Fibroblast of lung (primary cell): ENCODE data around the gene LMNA. TPM values are rescaled to one million over a fixed set of nuclear protein-coding genes. Genes with fewer than 3 reads are reported as not detected.

Source experiments
- DNase-seq, 2 donors: peaks; one replicate each; pipeline versions ENCODE4 v3.0.0 to v3.0.0-alpha.2; 2010; ENCODE audit warnings: low read depth in 2 of 2
- H2AFZ ChIP-seq: 2 replicates; pipeline ENCODE4 v1.5.1; 2012; ENCODE audit warnings: low read length, control low read depth, inconsistent platforms
- H3K27ac ChIP-seq: 2 replicates; pipeline ENCODE4 v1.5.1; 2011; ENCODE audit warnings: low read length, control low read depth; ENCODE audit not compliant: insufficient read depth
- H3K27me3 ChIP-seq: 2 replicates; pipeline ENCODE4 v1.5.1; 2011; ENCODE audit warnings: mild to moderate bottlenecking, low read length; ENCODE audit not compliant: control insufficient read depth, insufficient read depth
- H3K36me3 ChIP-seq: 2 replicates; pipeline ENCODE4 v1.5.1; 2011; ENCODE audit warnings: low read length; ENCODE audit not compliant: control insufficient read depth, insufficient read depth
- H3K4me1 ChIP-seq: 2 replicates; pipeline ENCODE4 v1.5.1; 2011; ENCODE audit warnings: low read length; ENCODE audit not compliant: control insufficient read depth, insufficient read depth; ENCODE audit errors: extremely low read depth
- H3K4me2 ChIP-seq: 2 replicates; pipeline ENCODE4 v1.5.1; 2011; ENCODE audit warnings: low read length, control low read depth; ENCODE audit not compliant: insufficient read depth; ENCODE audit errors: extremely low read depth
- H3K4me3 ChIP-seq, 4 experiments: fragments of 200-600 bp in 1 of 4; sonication (generic) in 1 of 4; replicated peaks in 1 of 4; 2 replicates each; pipeline ENCODE4 v1.5.1; 2011 to 2016; ENCODE audit warnings: low read length in 4 of 4, low read depth in 3 of 4, mild to moderate bottlenecking in 3 of 4, control low read depth in 2 of 4, inconsistent platforms in 1 of 4, mixed read lengths in 1 of 4; ENCODE audit not compliant: insufficient read depth in 1 of 4; ENCODE audit errors: control extremely low read depth in 1 of 4
- H3K79me2 ChIP-seq: 2 replicates; pipeline ENCODE4 v1.5.1; 2012; ENCODE audit warnings: mild to moderate bottlenecking, low read length, inconsistent platforms; ENCODE audit not compliant: control insufficient read depth, insufficient read depth
- H3K9ac ChIP-seq: 2 replicates; pipeline ENCODE4 v1.5.1; 2011; ENCODE audit warnings: mild to moderate bottlenecking, low read length, control low read depth; ENCODE audit not compliant: insufficient read depth
- H3K9me3 ChIP-seq: 2 replicates; pipeline ENCODE4 v1.5.1; 2012; ENCODE audit warnings: low read depth, low read length; ENCODE audit not compliant: control insufficient read depth, insufficient read depth
- H4K20me1 ChIP-seq: 2 replicates; pipeline ENCODE4 v1.5.1; 2011; ENCODE audit warnings: low read length; ENCODE audit not compliant: control insufficient read depth, insufficient read depth; ENCODE audit errors: extremely low read depth
- CTCF ChIP-seq, 2 donors: IDR thresholded peaks in 1 of 2; conservative IDR thresholded peaks in 1 of 2; 1 replicate in 1 of 2; 2 replicates in 1 of 2; pipeline ENCODE4 v1.5.1; 2011 to 2012; ENCODE audit warnings: low read length in 2 of 2, control low read depth in 1 of 2, inconsistent platforms in 1 of 2, low read depth in 1 of 2, mild to moderate bottlenecking in 1 of 2
- EZH2 ChIP-seq: IDR thresholded peaks from 2 replicates; pipeline ENCODE4 v1.5.1; 2012; ENCODE audit warnings: low read length, control low read depth, mild to moderate bottlenecking; ENCODE audit errors: missing control alignments
- polyA plus RNA-seq, 2 donors: library from polyadenylated mRNA; depleted of rRNA in 1 of 2; stranded (reverse) in 1 of 2; unstranded in 1 of 2; fragments of >200 nt; gene quantifications; 2 replicates each; pipeline ENCODE4 v1.2.1, GENCODE V29; 2011 to 2012; ENCODE audit warnings: missing spikeins in 1 of 2
- total RNA-seq: library from RNA; depleted of rRNA; stranded (reverse); fragments of >200 nt; gene quantifications from 2 replicates; pipeline ENCODE4 v1.2.1, GENCODE V29; 2014

Gene LMNA
- total and polyA plus RNA-seq, 2 donors (not counting 1 experiment from before 2014, with no cell fraction given), result 613 to 1,150 TPM

- no peak overlapping the region for H3K27ac ChIP-seq
- no peaks in the 10 kb centered on the region for H3K4me1 ChIP-seq
- DNase-seq, result peak in 1 of 2 donors; percentile 28
- H3K27me3 ChIP-seq, result no peaks in the 10 kb centered on the region
- H3K9me3 ChIP-seq, result no peaks in the 10 kb centered on the region
- peaks cover 2% of the 10 kb centered on the region for H3K36me3 ChIP-seq
- H3K79me2 ChIP-seq, result no peaks in the 10 kb centered on the region
- no peak overlapping the region for H3K9ac ChIP-seq
- no peak for TF ChIP-seq CTCF (conservative IDR thresholded peaks at IDR 0.05 in 1 of 2, IDR thresholded peaks at IDR 0.05 in 1 of 2; ENCODE audit: low read depth in 1 of 2, low read length in 2 of 2)
- TF ChIP-seq EZH2, result no peak
- H3K4me3 ChIP-seq, result peak overlapping the region in 1 of 4 experiments; percentile 33
- H4K20me1 ChIP-seq, result no peaks in the 10 kb centered on the region
- H3K4me2 ChIP-seq, result peak overlapping the region; percentile 23
- H2AFZ ChIP-seq, result no peak overlapping the region
Observed at GRCh38 chr1:156076609-156077429, 37.7 kb upstream of the LMNA start.

- no peak overlapping the region for H3K27ac ChIP-seq
- H3K9ac ChIP-seq, result no peak overlapping the region
- H3K4me3 ChIP-seq, result no peak overlapping the region
- H3K36me3 ChIP-seq, result peaks cover 2% of the 10 kb centered on the region
- H3K9me3 ChIP-seq, result no peaks in the 10 kb centered on the region
- no peak overlapping the region for H3K4me2 ChIP-seq
- DNase-seq, result no peak
- H3K27me3 ChIP-seq, result no peaks in the 10 kb centered on the region
- H2AFZ ChIP-seq, result no peak overlapping the region
- H3K4me1 ChIP-seq, result no peaks in the 10 kb centered on the region
- H3K79me2 ChIP-seq, result no peaks in the 10 kb centered on the region
- no peak for TF ChIP-seq EZH2
- no peak for TF ChIP-seq CTCF (conservative IDR thresholded peaks at IDR 0.05 in 1 of 2, IDR thresholded peaks at IDR 0.05 in 1 of 2; ENCODE audit: low read depth in 1 of 2, low read length in 2 of 2)
- no peaks in the 10 kb centered on the region for H4K20me1 ChIP-seq
Observed at GRCh38 chr1:156077430-156077760, 37.1 kb upstream of the LMNA start.

GRCh38 chr1:156078728-156079127 lies 35.8 kb upstream of the LMNA start:
- Histone ChIP-seq H3K9ac (no peak overlapping the region), H3K4me2 (no peak overlapping the region), H3K79me2 (no peaks in the 10 kb centered on the region), H3K4me1 (no peaks in the 10 kb centered on the region), H4K20me1 (no peaks in the 10 kb centered on the region), H3K9me3 (no peaks in the 10 kb centered on the region), H3K27me3 (no peaks in the 10 kb centered on the region), H3K4me3 (no peak overlapping the region), H2AFZ (no peak overlapping the region), H3K36me3 (peaks cover 2% of the 10 kb centered on the region), H3K27ac (no peak overlapping the region)
- TF ChIP-seq CTCF (conservative IDR thresholded peaks at IDR 0.05 in 1 of 2, IDR thresholded peaks at IDR 0.05 in 1 of 2; ENCODE audit: low read depth in 1 of 2, low read length in 2 of 2), result no peak
- no peak for TF ChIP-seq EZH2
- no peak for DNase-seq
